Measurements from ENCODE around the gene ARL14EPL.

DNA sequence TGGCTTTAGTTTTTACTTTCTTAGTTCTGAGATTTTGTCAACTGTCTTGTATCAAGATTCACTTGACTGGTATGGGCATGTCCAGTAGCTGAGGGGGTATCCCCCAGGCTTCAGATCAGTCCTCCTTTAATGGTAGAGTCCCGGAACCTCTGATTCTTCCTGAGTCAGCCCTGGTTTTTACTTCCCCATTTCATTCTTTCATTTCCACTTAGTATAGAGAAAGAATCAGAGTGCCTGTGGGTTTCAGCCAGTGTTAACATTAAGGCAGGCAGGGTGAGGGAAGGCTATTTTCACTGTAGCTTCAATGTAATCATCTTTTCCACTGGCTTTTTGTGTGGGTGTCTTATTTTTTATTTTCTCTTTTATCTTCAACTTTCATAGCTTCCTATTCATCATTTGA, 44.2 kb downstream of the ARL14EPL start:
- TF ChIP-seq, protein P1, sequence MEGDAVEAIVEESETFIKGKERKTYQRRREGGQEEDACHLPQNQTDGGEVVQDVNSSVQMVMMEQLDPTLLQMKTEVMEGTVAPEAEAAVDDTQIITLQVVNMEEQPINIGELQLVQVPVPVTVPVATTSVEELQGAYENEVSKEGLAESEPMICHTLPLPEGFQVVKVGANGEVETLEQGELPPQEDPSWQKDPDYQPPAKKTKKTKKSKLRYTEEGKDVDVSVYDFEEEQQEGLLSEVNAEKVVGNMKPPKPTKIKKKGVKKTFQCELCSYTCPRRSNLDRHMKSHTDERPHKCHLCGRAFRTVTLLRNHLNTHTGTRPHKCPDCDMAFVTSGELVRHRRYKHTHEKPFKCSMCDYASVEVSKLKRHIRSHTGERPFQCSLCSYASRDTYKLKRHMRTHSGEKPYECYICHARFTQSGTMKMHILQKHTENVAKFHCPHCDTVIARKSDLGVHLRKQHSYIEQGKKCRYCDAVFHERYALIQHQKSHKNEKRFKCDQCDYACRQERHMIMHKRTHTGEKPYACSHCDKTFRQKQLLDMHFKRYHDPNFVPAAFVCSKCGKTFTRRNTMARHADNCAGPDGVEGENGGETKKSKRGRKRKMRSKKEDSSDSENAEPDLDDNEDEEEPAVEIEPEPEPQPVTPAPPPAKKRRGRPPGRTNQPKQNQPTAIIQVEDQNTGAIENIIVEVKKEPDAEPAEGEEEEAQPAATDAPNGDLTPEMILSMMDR (IDR thresholded peaks at IDR 0.05): no peak
- TF ChIP-seq POLR2A (IDR thresholded peaks at IDR 0.05): no peak

All from lower leg skin (tissue), 3 donors.